GM23338 (cell line): ENCODE data around the gene FANCC. TPM values are rescaled to one million over a fixed set of nuclear protein-coding genes. Genes with fewer than 3 reads are reported as not detected.

Experiments used
- ATAC-seq: fragments of 200-7000 bp; cut with Tn5 transposase; 3 replicates; pipeline ENCODE4 v1.9.1; 2020
- DNase-seq: peaks from one replicate; pipeline ENCODE4 v3.0.0-alpha.2; 2015; ENCODE audit warnings: low spot score
- H2AFZ ChIP-seq: fragments of 200-600 bp; sonication (generic); 2 replicates; pipeline ENCODE4 v1.8.0; 2016; ENCODE audit warnings: antibody characterized with exemption, mild to moderate bottlenecking, moderate library complexity
- H3F3A ChIP-seq: fragments of 200-600 bp; sonication (generic); replicated peaks from 2 replicates; pipeline ENCODE4 v1.8.0; 2017; ENCODE audit warnings: antibody characterized with exemption, mixed run types, low read depth
- H3K27ac ChIP-seq: fragments of 200-600 bp; sonication (generic); 2 replicates; pipeline ENCODE4 v1.6.1; 2016; ENCODE audit warnings: low read depth
- H3K27me3 ChIP-seq: fragments of 200-600 bp; sonication (generic); 2 replicates; pipeline ENCODE4 v1.8.0; 2016; ENCODE audit warnings: mild to moderate bottlenecking, mixed run types, moderate library complexity; ENCODE audit not compliant: insufficient read depth
- H3K36me3 ChIP-seq: fragments of 200-600 bp; sonication (generic); 2 replicates; pipeline ENCODE4 v1.8.0; 2016; ENCODE audit warnings: mild to moderate bottlenecking; ENCODE audit not compliant: insufficient read depth
- H3K4me1 ChIP-seq: fragments of 200-600 bp; sonication (generic); 2 replicates; pipeline ENCODE4 v1.8.0; 2016; ENCODE audit warnings: mild to moderate bottlenecking, moderate library complexity; ENCODE audit not compliant: insufficient read depth
- H3K4me2 ChIP-seq: fragments of 200-600 bp; sonication (generic); 2 replicates; pipeline ENCODE4 v1.7.1; 2017; ENCODE audit warnings: mixed run types
- H3K4me3 ChIP-seq: fragments of 200-600 bp; sonication (generic); 2 replicates; pipeline ENCODE4 v1.6.1; 2016; ENCODE audit warnings: mixed run types
- H3K79me2 ChIP-seq: fragments of 200-600 bp; sonication (generic); replicated peaks from 2 replicates; pipeline ENCODE4 v1.8.0; 2017; ENCODE audit warnings: mild to moderate bottlenecking; ENCODE audit not compliant: insufficient read depth
- H3K9me2 ChIP-seq: fragments of 200-600 bp; sonication (generic); 2 replicates; pipeline ENCODE4 v1.8.0; 2017; ENCODE audit not compliant: insufficient read depth
- H4K20me1 ChIP-seq: fragments of 200-600 bp; sonication (generic); replicated peaks from 2 replicates; pipeline ENCODE4 v1.8.0; 2017; ENCODE audit warnings: mild to moderate bottlenecking; ENCODE audit not compliant: insufficient read depth
- H3K27ac Mint-ChIP-seq: 2 replicates; pipeline ENCODE4 v1.8.0; 2020; ENCODE audit warnings: inconsistent platforms, mild to moderate bottlenecking, moderate library complexity, mixed read lengths
- H3K27me3 Mint-ChIP-seq: 3 replicates; pipeline ENCODE4 v1.8.0; 2022; ENCODE audit warnings: low read depth, mild to moderate bottlenecking, moderate library complexity, mixed read lengths, inconsistent platforms; ENCODE audit not compliant: insufficient read depth, poor library complexity
- H3K36me3 Mint-ChIP-seq: 3 replicates; pipeline ENCODE4 v1.8.0; 2021; ENCODE audit warnings: low read depth, mild to moderate bottlenecking, inconsistent platforms, moderate library complexity, mixed read lengths
- H3K4me1 Mint-ChIP-seq: 3 replicates; pipeline ENCODE4 v1.8.0; 2020; ENCODE audit warnings: mild to moderate bottlenecking, inconsistent platforms, mixed read lengths
- H3K4me3 Mint-ChIP-seq: 3 replicates; pipeline ENCODE4 v1.8.0; 2021; ENCODE audit warnings: moderate library complexity, mild to moderate bottlenecking, inconsistent platforms, mixed read lengths
- H3K9me3 Mint-ChIP-seq: 3 replicates; pipeline ENCODE4 v1.8.0; 2020; ENCODE audit warnings: moderate library complexity, mild to moderate bottlenecking, inconsistent platforms, mixed read lengths
- CREB1 ChIP-seq: fragments of 250-450 bp; sonication (Bioruptor Pico); IDR thresholded peaks from 2 replicates; pipeline ENCODE4 v1.5.0; 2020; ENCODE audit warnings: low read depth, mild to moderate bottlenecking, moderate library complexity
- EZH2 ChIP-seq: fragments of 200-600 bp; sonication (generic); IDR thresholded peaks from one replicate; pipeline ENCODE4 v1.8.0; 2017; ENCODE audit warnings: antibody characterized with exemption, mild to moderate bottlenecking, low read depth; ENCODE audit not compliant: unreplicated experiment
- EZH2phosphoT487 ChIP-seq: fragments of 200-600 bp; sonication (generic); IDR thresholded peaks from one replicate; pipeline ENCODE4 v1.8.1; 2018; ENCODE audit warnings: antibody characterized with exemption; ENCODE audit not compliant: unreplicated experiment
- JUNB ChIP-seq: IDR thresholded peaks from one replicate; pipeline ENCODE4 v1.6.1; 2016; ENCODE audit warnings: antibody characterized with exemption; ENCODE audit not compliant: unreplicated experiment
- NANOG ChIP-seq: IDR thresholded peaks from 2 replicates; pipeline ENCODE4 v1.6.1; 2016; ENCODE audit warnings: antibody characterized with exemption, borderline replicate concordance
- POLR2AphosphoS5 ChIP-seq: IDR thresholded peaks from 2 replicates; pipeline ENCODE4 v1.6.1; 2016; ENCODE audit warnings: antibody characterized with exemption, low read depth
- STAT1 ChIP-seq: IDR thresholded peaks from one replicate; pipeline ENCODE4 v1.6.1; 2016; ENCODE audit warnings: antibody characterized with exemption; ENCODE audit not compliant: unreplicated experiment
- ZNF114 ChIP-seq: fragments of 250-450 bp; sonication (Bioruptor Pico); IDR thresholded peaks from 2 replicates; pipeline ENCODE4 v1.5.0; 2020; ENCODE audit warnings: mild to moderate bottlenecking, moderate library complexity
- ZNF331 ChIP-seq: fragments of 250-450 bp; sonication (Bioruptor Pico); IDR thresholded peaks from 2 replicates; pipeline ENCODE4 v1.5.0; 2020; ENCODE audit warnings: low read depth, mild to moderate bottlenecking, moderate library complexity
- polyA plus RNA-seq: library from polyadenylated mRNA; unstranded; fragments of >200 nt; fragmentation: Nextera tagmentation; extraction: Ambion mirVana; gene quantifications from 2 replicates; pipeline ENCODE4 v1.2.1, GENCODE V29; 2016
- total RNA-seq: library from RNA; depleted of rRNA; stranded (reverse); fragments of >200 nt; shearing (Covaris generic); gene quantifications from 2 replicates; pipeline ENCODE4 v1.2.3, GENCODE V29; 2014
- TF ChIP-seq, protein P1 (sequence below): fragments of 250-450 bp; sonication (Bioruptor Pico); IDR thresholded peaks from 2 replicates; pipeline ENCODE4 v1.5.0; 2020; ENCODE audit warnings: mild to moderate bottlenecking, moderate library complexity
- TF ChIP-seq, protein P2 (sequence below): IDR thresholded peaks from one replicate; pipeline ENCODE4 v1.6.1; 2018; ENCODE audit warnings: antibody characterized with exemption; ENCODE audit not compliant: unreplicated experiment
- TF ChIP-seq, protein P3 (sequence below): IDR thresholded peaks from 2 replicates; pipeline ENCODE4 v1.6.1; 2016; ENCODE audit warnings: antibody characterized with exemption
- TF ChIP-seq, protein P4 (sequence below), 2 experiments: fragments of 200-600 bp in 1 of 2; sonication (generic) in 1 of 2; conservative IDR thresholded peaks; 2 replicates each; pipeline versions ENCODE4 v1.5.1 to v1.6.1; 2016 to 2017; ENCODE audit warnings: antibody characterized with exemption in 2 of 2, low read depth in 2 of 2, mild to moderate bottlenecking in 2 of 2, moderate library complexity in 1 of 2

The FANCC gene
- total and polyA plus RNA-seq, 2 experiments from 2014 or later = 7.8 to 18.1 TPM

DNA sequence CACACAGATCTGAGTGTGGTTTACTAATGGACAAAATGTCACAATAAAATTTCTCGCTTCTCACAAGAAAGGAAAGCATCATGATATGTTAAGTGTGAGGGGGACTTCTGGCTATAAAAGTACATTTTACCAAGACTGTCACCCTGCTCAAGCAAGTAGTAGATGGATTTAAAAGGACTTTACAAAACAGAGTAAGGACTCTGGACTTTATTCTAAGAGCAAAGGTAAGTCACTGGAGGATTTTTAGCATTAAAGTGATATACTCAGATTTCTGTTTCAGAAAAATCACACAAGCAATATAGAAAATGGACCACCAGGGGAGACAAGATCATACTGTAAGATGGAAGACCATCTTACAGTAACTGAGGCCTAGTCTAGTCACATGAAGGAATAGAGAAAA, 19.7 kb downstream of the FANCC start:
- H3K27ac Mint-ChIP-seq = no peak overlapping the region
- Histone ChIP-seq H3K27ac (no peak overlapping the region), H4K20me1 (0 out of 2 replicates have a peak, but pooled peaks cover 2% of the 10 kb centered on the region), H3F3A (no peaks in the 10 kb centered on the region), H3K79me2 (peaks cover 30% of the 10 kb centered on the region), H2AFZ (no peak overlapping the region), H3K27me3 (no peaks in the 10 kb centered on the region), H3K36me3 (no peaks in the 10 kb centered on the region), H3K4me3 (no peak overlapping the region), H3K9me2 (no peaks in the 10 kb centered on the region), H3K4me2 (no peak overlapping the region), H3K4me1 (no peaks in the 10 kb centered on the region)
- H3K27me3 Mint-ChIP-seq = peaks cover 5% of the 10 kb centered on the region
- DNase-seq (no peak), ATAC-seq (no peak)
- H3K4me3 Mint-ChIP-seq = no peak overlapping the region
- peaks cover 6% of the 10 kb centered on the region; the same call in 2 of the 3 replicates for H3K4me1 Mint-ChIP-seq
- TF ChIP-seq ZNF114 (CRISPR knock-in tag) (no peak), ZNF331 (CRISPR knock-in tag) (no peak), CREB1 (CRISPR knock-in tag) (no peak), EZH2phosphoT487 (no peak), NANOG (no peak), POLR2AphosphoS5 (no peak), STAT1 (no peak), EZH2 (no peak), JUNB (no peak)
- TF ChIP-seq, protein P1, sequence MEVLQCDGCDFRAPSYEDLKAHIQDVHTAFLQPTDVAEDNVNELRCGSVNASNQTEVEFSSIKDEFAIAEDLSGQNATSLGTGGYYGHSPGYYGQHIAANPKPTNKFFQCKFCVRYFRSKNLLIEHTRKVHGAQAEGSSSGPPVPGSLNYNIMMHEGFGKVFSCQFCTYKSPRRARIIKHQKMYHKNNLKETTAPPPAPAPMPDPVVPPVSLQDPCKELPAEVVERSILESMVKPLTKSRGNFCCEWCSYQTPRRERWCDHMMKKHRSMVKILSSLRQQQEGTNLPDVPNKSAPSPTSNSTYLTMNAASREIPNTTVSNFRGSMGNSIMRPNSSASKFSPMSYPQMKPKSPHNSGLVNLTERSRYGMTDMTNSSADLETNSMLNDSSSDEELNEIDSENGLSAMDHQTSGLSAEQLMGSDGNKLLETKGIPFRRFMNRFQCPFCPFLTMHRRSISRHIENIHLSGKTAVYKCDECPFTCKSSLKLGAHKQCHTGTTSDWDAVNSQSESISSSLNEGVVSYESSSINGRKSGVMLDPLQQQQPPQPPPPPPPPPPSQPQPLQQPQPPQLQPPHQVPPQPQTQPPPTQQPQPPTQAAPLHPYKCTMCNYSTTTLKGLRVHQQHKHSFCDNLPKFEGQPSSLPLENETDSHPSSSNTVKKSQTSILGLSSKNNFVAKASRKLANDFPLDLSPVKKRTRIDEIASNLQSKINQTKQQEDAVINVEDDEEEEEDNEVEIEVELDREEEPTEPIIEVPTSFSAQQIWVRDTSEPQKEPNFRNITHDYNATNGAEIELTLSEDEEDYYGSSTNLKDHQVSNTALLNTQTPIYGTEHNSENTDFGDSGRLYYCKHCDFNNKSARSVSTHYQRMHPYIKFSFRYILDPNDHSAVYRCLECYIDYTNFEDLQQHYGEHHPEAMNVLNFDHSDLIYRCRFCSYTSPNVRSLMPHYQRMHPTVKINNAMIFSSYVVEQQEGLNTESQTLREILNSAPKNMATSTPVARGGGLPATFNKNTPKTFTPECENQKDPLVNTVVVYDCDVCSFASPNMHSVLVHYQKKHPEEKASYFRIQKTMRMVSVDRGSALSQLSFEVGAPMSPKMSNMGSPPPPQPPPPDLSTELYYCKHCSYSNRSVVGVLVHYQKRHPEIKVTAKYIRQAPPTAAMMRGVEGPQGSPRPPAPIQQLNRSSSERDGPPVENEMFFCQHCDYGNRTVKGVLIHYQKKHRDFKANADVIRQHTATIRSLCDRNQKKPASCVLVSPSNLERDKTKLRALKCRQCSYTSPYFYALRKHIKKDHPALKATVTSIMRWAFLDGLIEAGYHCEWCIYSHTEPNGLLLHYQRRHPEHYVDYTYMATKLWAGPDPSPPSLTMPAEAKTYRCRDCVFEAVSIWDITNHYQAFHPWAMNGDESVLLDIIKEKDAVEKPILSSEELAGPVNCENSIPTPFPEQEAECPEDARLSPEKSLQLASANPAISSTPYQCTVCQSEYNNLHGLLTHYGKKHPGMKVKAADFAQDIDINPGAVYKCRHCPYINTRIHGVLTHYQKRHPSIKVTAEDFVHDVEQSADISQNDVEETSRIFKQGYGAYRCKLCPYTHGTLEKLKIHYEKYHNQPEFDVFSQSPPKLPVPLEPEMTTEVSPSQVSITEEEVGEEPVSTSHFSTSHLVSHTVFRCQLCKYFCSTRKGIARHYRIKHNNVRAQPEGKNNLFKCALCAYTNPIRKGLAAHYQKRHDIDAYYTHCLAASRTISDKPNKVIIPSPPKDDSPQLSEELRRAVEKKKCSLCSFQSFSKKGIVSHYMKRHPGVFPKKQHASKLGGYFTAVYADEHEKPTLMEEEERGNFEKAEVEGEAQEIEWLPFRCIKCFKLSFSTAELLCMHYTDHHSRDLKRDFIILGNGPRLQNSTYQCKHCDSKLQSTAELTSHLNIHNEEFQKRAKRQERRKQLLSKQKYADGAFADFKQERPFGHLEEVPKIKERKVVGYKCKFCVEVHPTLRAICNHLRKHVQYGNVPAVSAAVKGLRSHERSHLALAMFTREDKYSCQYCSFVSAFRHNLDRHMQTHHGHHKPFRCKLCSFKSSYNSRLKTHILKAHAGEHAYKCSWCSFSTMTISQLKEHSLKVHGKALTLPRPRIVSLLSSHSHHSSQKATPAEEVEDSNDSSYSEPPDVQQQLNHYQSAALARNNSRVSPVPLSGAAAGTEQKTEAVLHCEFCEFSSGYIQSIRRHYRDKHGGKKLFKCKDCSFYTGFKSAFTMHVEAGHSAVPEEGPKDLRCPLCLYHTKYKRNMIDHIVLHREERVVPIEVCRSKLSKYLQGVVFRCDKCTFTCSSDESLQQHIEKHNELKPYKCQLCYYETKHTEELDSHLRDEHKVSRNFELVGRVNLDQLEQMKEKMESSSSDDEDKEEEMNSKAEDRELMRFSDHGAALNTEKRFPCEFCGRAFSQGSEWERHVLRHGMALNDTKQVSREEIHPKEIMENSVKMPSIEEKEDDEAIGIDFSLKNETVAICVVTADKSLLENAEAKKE (CRISPR knock-in tag) = no peak
- TF ChIP-seq, protein P2, sequence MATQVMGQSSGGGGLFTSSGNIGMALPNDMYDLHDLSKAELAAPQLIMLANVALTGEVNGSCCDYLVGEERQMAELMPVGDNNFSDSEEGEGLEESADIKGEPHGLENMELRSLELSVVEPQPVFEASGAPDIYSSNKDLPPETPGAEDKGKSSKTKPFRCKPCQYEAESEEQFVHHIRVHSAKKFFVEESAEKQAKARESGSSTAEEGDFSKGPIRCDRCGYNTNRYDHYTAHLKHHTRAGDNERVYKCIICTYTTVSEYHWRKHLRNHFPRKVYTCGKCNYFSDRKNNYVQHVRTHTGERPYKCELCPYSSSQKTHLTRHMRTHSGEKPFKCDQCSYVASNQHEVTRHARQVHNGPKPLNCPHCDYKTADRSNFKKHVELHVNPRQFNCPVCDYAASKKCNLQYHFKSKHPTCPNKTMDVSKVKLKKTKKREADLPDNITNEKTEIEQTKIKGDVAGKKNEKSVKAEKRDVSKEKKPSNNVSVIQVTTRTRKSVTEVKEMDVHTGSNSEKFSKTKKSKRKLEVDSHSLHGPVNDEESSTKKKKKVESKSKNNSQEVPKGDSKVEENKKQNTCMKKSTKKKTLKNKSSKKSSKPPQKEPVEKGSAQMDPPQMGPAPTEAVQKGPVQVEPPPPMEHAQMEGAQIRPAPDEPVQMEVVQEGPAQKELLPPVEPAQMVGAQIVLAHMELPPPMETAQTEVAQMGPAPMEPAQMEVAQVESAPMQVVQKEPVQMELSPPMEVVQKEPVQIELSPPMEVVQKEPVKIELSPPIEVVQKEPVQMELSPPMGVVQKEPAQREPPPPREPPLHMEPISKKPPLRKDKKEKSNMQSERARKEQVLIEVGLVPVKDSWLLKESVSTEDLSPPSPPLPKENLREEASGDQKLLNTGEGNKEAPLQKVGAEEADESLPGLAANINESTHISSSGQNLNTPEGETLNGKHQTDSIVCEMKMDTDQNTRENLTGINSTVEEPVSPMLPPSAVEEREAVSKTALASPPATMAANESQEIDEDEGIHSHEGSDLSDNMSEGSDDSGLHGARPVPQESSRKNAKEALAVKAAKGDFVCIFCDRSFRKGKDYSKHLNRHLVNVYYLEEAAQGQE = no peak
- TF ChIP-seq, protein P3, sequence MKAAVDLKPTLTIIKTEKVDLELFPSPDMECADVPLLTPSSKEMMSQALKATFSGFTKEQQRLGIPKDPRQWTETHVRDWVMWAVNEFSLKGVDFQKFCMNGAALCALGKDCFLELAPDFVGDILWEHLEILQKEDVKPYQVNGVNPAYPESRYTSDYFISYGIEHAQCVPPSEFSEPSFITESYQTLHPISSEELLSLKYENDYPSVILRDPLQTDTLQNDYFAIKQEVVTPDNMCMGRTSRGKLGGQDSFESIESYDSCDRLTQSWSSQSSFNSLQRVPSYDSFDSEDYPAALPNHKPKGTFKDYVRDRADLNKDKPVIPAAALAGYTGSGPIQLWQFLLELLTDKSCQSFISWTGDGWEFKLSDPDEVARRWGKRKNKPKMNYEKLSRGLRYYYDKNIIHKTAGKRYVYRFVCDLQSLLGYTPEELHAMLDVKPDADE = no peak
- TF ChIP-seq, protein P4, sequence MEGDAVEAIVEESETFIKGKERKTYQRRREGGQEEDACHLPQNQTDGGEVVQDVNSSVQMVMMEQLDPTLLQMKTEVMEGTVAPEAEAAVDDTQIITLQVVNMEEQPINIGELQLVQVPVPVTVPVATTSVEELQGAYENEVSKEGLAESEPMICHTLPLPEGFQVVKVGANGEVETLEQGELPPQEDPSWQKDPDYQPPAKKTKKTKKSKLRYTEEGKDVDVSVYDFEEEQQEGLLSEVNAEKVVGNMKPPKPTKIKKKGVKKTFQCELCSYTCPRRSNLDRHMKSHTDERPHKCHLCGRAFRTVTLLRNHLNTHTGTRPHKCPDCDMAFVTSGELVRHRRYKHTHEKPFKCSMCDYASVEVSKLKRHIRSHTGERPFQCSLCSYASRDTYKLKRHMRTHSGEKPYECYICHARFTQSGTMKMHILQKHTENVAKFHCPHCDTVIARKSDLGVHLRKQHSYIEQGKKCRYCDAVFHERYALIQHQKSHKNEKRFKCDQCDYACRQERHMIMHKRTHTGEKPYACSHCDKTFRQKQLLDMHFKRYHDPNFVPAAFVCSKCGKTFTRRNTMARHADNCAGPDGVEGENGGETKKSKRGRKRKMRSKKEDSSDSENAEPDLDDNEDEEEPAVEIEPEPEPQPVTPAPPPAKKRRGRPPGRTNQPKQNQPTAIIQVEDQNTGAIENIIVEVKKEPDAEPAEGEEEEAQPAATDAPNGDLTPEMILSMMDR (conservative IDR thresholded peaks at IDR 0.05; ENCODE audit: low read depth in 2 of 2) = no peak
- H3K36me3 Mint-ChIP-seq = no peaks in the 10 kb centered on the region
- H3K9me3 Mint-ChIP-seq = no peaks in the 10 kb centered on the region
